COLO668 (cell line): ENCODE data around the gene CEP250.
A peak's percentile ranks its signal among the peaks of the same experiment; 100 is the strongest.

Source experiments
- DNase-seq: peaks from one replicate; lab custom pipeline; 2025; ENCODE audit not compliant: unreplicated experiment; lab: John Stamatoyannopoulos, UW

CEP250 gene

DNA sequence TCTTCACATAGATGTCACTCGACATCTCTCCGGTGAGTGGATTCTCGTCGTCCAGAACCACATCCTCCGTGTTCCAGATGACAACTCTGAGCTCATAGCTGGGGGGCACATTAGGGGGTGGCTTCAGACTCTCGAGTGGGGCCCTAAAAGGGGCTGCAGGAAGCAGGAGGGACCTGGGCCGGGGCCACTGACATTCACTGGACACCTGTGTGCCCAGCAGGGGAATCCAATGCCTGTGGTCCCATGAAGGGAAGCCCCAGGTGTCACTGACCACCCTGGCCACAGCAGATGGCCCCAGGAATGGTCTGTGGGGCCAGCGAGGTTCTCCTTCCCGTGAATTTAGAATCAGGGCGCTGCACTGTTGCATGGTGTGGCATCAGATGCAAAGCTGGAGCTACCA lies 105.1 kb downstream of the CEP250 start:
- no peak for DNase-seq

DNA sequence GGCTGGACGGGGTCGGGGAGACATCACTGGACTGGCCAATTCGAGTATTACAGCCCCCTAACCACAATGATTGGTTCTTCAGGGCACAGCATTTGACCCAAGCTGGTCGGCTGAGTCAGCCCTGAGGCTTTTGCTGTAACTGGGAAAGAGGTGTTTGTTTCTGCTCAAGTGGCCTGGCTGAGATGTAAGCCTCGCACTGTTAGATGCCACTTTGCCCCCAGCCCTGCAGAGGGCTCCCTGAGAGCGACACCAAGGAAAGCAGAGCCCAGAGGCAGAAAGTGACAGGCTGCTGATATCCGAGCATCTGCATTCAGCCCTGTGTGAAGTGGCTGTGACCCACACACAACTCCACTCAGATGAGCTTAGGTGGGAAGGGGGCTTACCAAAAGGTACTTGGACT lies 105.9 kb downstream of the CEP250 start:
- DNase-seq: peak; percentile 57

DNA sequence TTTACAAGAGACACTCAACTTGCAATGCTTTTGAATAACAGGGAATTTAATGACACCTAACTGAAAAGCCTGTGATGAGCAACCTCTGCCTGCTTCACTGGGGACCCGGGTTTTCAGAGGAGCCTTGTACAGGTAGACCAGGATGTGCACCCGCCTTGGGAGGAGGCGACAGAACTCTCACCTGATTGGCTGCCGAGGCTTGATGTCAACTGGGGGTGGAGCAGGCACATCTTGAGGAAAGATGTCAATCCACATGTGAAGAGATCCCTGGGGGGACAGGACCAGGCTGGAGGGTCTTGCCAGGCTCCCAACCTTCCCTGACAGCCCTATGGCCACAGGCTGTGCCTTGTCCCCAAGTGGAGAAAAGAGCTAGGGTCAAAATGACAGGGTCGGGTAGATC lies 106.3 kb downstream of the CEP250 start:
- DNase-seq: no peak

DNA sequence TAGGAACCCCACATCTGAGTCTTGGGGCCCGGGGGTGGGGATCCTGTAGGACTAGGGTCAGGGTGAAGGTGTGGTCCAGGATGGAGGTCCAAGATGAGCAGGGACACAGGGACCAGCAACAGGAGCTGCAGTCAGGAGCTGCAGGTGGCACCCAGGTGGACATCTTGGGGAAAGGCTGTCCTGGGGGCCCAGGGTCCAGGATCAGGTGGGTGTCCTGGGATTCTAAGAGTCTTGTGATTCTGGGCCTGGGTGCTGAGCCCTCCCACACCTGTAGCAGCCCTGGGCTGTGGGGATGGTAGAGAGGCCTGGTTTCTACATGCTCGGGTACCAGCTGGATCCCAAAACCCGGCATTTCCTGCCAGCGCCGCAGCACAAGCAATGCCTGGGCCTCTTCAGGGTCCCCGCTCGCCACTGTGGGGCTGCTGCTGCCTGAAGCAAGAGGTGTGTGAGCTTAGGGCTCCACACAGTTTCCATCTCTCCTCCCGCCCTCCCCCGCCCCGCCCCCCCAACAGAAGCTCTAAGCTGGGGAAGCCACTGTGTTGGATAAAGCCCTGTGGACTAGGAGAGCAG lies 107.2 kb downstream of the CEP250 start:
- no peak for DNase-seq

DNA sequence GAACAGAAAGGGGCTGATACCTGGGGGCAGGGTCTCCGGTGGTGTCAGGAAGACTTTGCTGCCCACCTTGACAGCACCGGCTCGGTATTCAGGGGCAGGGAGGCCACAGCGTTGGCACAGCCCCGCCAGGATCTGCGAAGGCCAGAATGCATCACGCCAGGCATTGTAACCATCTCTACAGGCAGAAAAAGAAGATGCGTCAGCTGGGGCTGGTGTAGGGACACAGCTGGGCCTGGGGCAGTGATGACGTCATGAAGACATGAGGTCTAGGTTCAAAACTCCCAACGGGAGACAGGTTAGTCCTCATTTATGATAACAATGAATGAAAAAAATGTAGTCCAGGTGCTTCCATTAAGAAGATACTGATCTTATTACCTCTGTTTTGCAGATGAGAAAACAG lies 108.4 kb downstream of the CEP250 start:
- no peak for DNase-seq

DNA sequence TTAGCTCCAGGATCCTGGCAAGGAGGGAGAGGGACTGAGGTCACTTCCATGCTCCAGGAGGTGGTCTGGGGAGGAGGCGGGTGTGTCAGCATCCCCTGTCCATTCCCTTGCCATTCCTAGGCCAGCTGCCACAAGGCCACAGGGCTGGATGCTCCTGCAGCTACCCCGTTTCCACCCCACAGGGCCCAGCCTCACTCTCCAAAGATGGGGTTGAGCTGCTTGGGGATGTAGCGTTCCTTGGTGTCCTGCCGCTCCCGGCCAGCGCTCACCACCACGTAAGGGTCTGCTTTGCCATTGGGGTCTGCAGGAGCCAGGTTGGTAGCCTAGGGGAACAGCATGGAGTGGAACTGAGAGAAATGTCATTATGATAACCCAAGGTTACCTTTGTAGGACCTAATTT lies 109.5 kb downstream of the CEP250 start:
- DNase-seq: no peak

DNA sequence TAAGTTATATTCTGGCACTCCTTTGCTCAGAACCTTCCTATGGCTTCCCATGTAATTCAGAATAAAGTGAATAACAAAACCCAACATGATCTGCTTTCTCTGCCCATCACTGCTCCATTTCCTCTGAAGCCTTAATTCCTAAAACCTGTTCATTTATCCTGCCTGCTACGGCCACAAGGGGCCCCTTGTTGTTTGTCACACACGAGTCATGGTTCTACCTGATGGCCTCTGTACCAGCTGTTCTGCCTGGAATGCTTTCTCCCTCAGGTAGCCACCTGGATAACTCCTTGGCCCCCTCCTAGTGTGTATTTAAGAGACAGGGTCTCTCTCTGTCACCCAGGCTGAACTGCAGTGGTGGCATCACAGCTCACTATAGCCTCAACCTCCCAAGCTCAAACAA lies 113.2 kb downstream of the CEP250 start:
- DNase-seq: peak; percentile 24
